Hematopoietic multipotent progenitor cell treated with erythropoietin and hydrocortisone succinate and interleukin-3 and kit ligand, for 6 days (in vitro differentiated cells): ENCODE results near the gene SRSF7.
"Not testable (repeated sequence)": the region's sequence is repeated elsewhere in the genome, so short reads cannot be mapped to it uniquely, and the experiment has no call there.

ENCODE experiments used
- DNase-seq: peaks from one replicate; pipeline ENCODE4 v3.0.0-alpha.2; 2015

SRSF7 gene

GRCh38 chr2:38731090-38731489 is 20.1 kb downstream of the SRSF7 start:
- DNase-seq: no peak

GRCh38 chr2:38728694-38729093 is 22.5 kb downstream of the SRSF7 start:
- DNase-seq: no peak

GRCh38 chr2:38727661-38728060 is 23.5 kb downstream of the SRSF7 start:
- no peak for DNase-seq

- no peak for DNase-seq
These were observed 28.0 kb downstream of the SRSF7 start for GRCh38 chr2:38723173-38723572.

- DNase-seq: peak; percentile 46
These were observed 28.7 kb downstream of the SRSF7 start for GRCh38 chr2:38722271-38723061.

GRCh38 chr2:38720613-38721241 is 30.4 kb downstream of the SRSF7 start:
- DNase-seq: peak; percentile 65

- DNase-seq: no peak
These were observed 31.5 kb downstream of the SRSF7 start for GRCh38 chr2:38719706-38720105.

GRCh38 chr2:38718601-38719000 is 32.6 kb downstream of the SRSF7 start:
- no peak for DNase-seq

GRCh38 chr2:38716185-38716584 is 35.0 kb downstream of the SRSF7 start:
- DNase-seq: peak; percentile 28

GRCh38 chr2:38714941-38715340 is 36.2 kb downstream of the SRSF7 start:
- DNase-seq: not testable (repeated sequence)

- DNase-seq: no peak
These were observed 37.8 kb downstream of the SRSF7 start for GRCh38 chr2:38713338-38713737.

GRCh38 chr2:38712871-38713270 is 38.3 kb downstream of the SRSF7 start:
- no peak for DNase-seq

- no peak for DNase-seq
These were observed 38.7 kb downstream of the SRSF7 start for GRCh38 chr2:38712413-38712812.

GRCh38 chr2:38711558-38711957 is 39.6 kb downstream of the SRSF7 start:
- DNase-seq: no peak

- DNase-seq: no peak
These were observed 41.5 kb downstream of the SRSF7 start for GRCh38 chr2:38709567-38710194.

GRCh38 chr2:38708900-38709566 is 42.1 kb downstream of the SRSF7 start:
- DNase-seq: no peak

GRCh38 chr2:38708491-38708890 is 42.7 kb downstream of the SRSF7 start:
- DNase-seq: not testable (repeated sequence)

- DNase-seq: no peak
These were observed 44.3 kb downstream of the SRSF7 start for GRCh38 chr2:38706846-38707345.

- DNase-seq: no peak
These were observed 46.5 kb downstream of the SRSF7 start for GRCh38 chr2:38704664-38705063.

- not testable (repeated sequence) for DNase-seq
These were observed 47.8 kb downstream of the SRSF7 start for GRCh38 chr2:38703336-38703735.

GRCh38 chr2:38702413-38702812 is 48.7 kb downstream of the SRSF7 start:
- no peak for DNase-seq

- no peak for DNase-seq
These were observed 49.6 kb downstream of the SRSF7 start for GRCh38 chr2:38701542-38701941.

GRCh38 chr2:38700881-38701458 is 50.2 kb downstream of the SRSF7 start:
- no peak for DNase-seq
